Endometrium (tissue), 2 donors: ENCODE data around the gene CMTR2.

ENCODE experiments used
- FAIRE-seq: peaks from 2 replicates; lab custom pipeline; 2012; peaks lifted over from hg19 to GRCh38; lab: Jason Lieb, UNC
- donor health status: control.
- donor health status: control.

The CMTR2 gene

DNA sequence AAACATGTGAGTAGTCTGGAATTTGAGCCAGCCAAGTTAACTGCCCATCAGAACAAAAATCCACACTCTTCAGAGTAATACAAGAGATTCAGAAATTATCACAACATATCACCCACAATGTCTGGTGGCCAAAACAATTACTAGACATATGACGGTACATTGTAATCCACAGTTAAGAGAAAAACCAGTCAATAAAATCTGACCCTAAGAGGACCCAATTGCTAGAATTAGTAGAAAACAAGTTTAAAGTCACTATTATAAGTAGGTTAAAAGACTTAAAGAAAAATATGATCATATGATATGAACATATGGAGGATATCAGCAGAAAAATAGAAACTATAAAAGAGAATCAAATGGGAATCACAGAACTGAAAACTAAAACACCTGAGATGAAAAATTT lies 15.8 kb downstream of the CMTR2 start:
- no peak for FAIRE-seq

DNA sequence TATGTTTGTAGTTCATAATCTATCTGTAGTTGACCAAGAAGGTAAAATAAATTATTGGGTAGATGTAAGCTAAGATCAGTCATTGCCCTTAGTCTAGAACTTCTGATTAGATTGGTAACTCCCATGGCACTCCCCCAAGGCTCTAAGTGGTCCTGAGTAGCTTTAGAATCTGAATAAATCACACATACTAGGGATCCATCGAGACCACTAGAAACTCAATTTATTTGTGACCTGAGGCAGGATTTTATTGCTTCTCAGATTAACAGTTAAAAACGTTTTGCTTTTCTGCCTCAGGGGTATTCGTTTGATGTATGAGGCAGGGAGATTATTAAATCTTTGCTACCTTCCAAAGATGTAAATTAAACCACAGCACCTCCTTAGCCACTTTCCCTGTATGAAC lies 24.9 kb downstream of the CMTR2 start:
- FAIRE-seq = no peak

DNA sequence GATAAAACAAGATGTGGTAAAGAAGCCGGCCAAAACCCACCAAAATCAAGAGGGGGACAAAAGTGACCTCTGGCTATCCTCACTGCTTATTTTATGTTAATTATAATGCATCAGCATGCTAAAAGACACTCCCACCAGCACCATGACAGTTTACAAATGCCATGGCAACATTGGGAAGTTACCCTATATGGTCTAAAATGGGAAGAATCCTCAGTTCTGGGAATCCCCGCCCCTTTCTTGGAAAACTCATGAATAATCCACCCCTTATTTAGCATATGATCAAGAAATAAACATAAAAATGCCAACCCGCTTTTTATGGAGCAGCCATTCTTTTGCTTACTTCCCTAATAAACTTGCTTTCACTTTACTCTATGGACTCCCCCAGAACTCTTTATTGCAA lies 25.6 kb downstream of the CMTR2 start:
- no peak for FAIRE-seq

DNA sequence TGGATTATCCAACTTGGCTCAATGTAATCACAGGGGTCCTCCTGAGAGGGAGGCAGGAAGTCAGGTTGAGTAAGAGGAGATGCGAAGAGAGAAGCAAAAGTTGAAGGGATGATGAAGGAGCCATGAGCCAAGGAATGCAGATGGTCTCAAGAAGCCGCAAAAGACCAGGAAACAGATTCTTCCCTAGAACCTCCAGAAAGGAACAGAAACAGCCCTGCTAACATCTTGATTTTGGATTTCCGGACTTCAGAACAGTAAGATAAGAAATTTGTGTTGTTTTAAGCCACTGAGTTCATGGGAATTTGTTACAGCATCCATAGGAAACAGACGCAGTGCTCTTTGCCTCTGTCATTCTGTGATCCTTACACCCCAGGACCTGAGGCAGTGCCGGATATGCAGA lies 26.8 kb downstream of the CMTR2 start:
- no peak for FAIRE-seq

- FAIRE-seq = no peak
Observed at GRCh38 chr16:71260995-71261394, 28.2 kb downstream of the CMTR2 start.

GRCh38 chr16:71259086-71259485 lies 30.1 kb downstream of the CMTR2 start:
- no peak for FAIRE-seq

- FAIRE-seq = no peak
Observed at GRCh38 chr16:71258372-71258771, 30.8 kb downstream of the CMTR2 start.

DNA sequence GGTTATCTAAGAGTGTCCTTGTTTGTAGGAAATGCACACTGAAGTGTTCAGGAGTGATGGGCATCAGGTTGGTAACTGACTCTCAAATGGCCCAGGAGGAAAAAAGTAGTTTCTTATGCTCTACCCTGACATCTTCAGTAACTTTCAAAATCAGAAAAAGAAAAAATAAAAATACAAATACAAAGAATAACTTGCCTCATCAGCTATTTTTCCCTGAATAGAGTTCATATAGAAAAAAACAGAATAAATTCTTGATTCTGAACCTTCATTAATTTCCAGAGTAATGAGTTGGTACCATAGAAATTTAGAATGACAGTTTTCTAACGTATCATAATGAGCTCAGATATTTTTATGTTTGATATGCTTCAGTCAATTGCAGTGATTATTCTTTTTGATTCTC lies 31.4 kb downstream of the CMTR2 start:
- FAIRE-seq = no peak

DNA sequence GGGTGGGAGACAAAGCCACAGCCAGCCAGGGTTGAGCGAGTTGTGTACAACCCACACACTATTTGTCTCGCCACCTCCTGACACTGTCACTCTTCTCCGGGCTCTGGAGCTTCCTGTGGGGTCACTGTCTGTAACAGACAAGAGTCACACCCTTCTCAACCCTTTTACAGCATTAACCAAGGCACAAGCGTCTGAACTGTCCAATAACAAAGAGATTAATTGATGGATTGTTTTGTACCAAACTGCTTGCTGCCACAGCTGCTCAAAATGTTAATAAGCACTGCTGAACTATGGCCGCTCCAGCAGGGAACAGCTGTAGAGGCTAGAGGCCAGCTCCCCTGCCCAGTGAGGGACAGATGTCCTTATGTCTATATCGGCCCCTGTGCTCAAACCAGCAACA lies 33.5 kb downstream of the CMTR2 start:
- no peak for FAIRE-seq

DNA sequence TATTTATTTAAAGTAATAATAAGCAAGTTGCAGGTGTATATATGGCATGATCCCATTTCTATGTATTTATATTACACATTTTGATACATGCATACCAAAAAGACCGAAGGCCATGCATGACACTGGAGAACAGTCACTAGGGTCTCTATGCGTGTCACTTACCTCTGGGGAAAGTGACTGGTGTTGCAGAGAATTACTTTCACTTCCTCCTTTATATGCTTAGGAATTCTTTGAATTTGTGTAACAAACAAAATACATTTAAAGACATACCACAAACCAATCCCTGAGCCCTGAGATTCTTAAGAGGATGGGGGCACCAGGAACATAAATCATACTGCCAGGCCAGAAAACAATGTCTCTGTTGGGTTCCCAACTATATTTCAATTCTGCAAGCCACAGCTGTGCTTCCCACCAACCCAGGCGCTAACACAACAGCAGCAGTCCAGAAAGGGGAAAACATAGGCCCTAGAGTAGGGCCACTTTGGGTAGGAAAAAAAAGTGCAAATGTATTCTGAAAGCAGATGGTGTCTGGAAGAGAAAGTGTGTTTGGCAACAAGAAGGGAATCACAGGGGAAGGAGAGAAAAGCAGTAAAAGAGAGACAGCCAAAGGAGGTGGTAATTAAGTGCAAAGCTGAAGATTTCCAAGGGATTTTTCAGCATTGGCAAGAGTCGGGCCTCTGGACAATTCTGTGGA lies 34.2 kb downstream of the CMTR2 start:
- FAIRE-seq = no peak

GRCh38 chr16:71250461-71251235 lies 38.6 kb downstream of the CMTR2 start:
- no peak for FAIRE-seq

DNA sequence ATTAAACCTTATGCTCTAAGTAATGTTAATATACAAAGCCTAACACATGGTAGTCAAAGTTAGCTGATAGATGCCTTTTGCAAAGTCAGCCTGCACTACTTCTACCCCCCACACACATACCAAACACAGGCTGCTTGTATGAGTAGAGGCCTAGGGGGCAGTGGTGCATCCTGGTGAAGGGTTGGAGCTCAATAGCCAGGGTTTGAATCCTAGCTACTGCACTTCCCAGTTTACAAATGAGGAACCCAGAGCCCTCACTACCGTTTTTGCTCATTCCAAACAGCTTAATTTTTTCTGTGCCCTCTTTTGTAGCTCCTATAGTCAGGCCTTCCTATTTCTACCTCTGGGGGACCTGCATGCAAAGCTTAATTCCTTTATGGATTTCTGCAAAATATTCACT lies 39.8 kb downstream of the CMTR2 start:
- FAIRE-seq = no peak

- no peak for FAIRE-seq
Observed at GRCh38 chr16:71247478-71247877, 41.7 kb downstream of the CMTR2 start.

- no peak for FAIRE-seq
Observed at GRCh38 chr16:71246309-71246708, 42.9 kb downstream of the CMTR2 start.

DNA sequence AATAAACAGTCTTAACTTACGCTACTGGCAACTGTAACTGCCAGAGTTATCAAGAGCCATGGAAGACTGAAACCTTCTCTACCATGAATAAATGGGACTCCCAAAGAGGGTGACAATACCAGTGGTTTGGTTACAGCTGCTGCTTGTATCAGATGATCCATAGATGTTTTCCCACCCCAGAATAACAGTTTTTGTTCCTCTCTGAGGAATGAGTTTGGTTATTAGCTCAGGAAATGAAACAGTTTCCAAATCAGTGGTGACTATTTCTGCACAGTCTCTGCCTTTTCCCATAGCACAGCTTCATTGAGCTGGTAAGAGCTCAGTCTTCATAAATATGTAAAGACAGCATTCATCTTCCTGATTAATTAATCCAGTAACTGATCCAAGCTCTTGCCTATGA lies 44.7 kb downstream of the CMTR2 start:
- no peak for FAIRE-seq

DNA sequence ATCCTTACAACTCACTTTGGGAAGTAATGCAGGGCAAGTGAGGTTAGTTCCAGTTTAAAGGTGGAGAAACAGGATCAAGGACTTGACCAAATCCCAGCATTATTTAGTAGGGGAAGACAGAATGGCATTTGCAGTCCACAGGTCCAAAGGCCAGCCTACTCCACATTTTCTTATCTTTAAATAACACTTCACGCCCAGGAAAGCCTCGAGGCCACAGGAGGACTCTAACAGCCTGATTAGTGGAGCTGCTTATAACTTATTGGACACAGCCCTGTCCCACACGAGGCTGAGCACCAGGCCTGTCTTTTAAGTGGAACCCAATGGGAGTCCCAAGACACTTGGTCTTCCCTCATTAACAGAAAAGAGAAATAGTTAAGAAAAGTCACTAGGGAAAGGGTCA lies 46.6 kb downstream of the CMTR2 start:
- FAIRE-seq = no peak

GRCh38 chr16:71242036-71242435 lies 47.2 kb downstream of the CMTR2 start:
- no peak for FAIRE-seq
